HepG2 (cell line): ENCODE results near the gene RASSF7. TPM values are rescaled to one million over a fixed set of nuclear protein-coding genes. Genes with fewer than 3 reads are reported as not detected.

Source experiments
- ATAC-seq: fragments of 200-7000 bp; cut with Tn5 transposase; 3 replicates; pipeline ENCODE4 v1.9.1; 2020; ENCODE audit warnings: mild to moderate bottlenecking, moderate library complexity
- BruUV-seq: library from RNA; stranded (reverse); fragments of 400-500 nt; replicated peaks from 2 replicates; lab custom pipeline; 2021; lab: Mats Ljungman, UMichigan
- CTCF ChIA-PET: fragments of 300-600 bp; formaldehyde crosslinking; extraction: SDS; loops from one replicate; lab custom pipeline; 2021; ENCODE audit warnings: low total read pairs, inconsistent platforms, low intra/inter-chr PET ratio; lab: Yijun Ruan, JAX
- POLR2A ChIA-PET: fragments of 350-600 bp; sonication (Branson Sonifier 250); formaldehyde crosslinking; loops from one replicate; lab custom pipeline; 2020; ENCODE audit warnings: antibody characterized with exemption, inconsistent platforms; lab: Yijun Ruan, JAX
- DNase-seq: peaks from one replicate; pipeline ENCODE4 v3.0.0-alpha.2; 2015; ENCODE audit warnings: low spot score
- FAIRE-seq: peaks from 3 replicates; lab custom pipeline; 2011; peaks lifted over from hg19 to GRCh38; lab: Jason Lieb, UNC
- H2AFZ ChIP-seq: one replicate; pipeline ENCODE4 v1.6.1; 2011; ENCODE audit warnings: low read length, inconsistent platforms
- H3K27ac ChIP-seq: fragments of 300-600 bp; 3 replicates; pipeline ENCODE4 v1.8.0; 2011; ENCODE audit warnings: mixed run types, mild to moderate bottlenecking, mixed read lengths, low read length, inconsistent platforms; ENCODE audit not compliant: insufficient read depth; ENCODE audit errors: extremely low read length
- H3K27me3 ChIP-seq, 2 experiments: fragments of 200-600 bp in 1 of 2; 2 replicates in 1 of 2; 3 replicates in 1 of 2; pipeline versions ENCODE4 v1.6.0 to v1.8.0; 2011; ENCODE audit warnings: low read length in 2 of 2, mild to moderate bottlenecking in 2 of 2, moderate library complexity in 2 of 2, inconsistent platforms in 1 of 2; ENCODE audit not compliant: insufficient read depth in 2 of 2, control insufficient read depth in 1 of 2
- H3K36me3 ChIP-seq, 2 experiments: fragments of 200-600 bp in 1 of 2; replicated peaks in 1 of 2; 2 replicates in 1 of 2; 3 replicates in 1 of 2; pipeline versions ENCODE4 v1.5.1 to v1.8.0; 2011; ENCODE audit warnings: low read length in 2 of 2, inconsistent platforms in 1 of 2; ENCODE audit not compliant: insufficient read depth in 2 of 2, control insufficient read depth in 1 of 2
- H3K4me1 ChIP-seq: 2 replicates; pipeline ENCODE4 v1.5.1; 2012; ENCODE audit warnings: low read length, inconsistent platforms; ENCODE audit not compliant: insufficient read depth
- H3K4me2 ChIP-seq: 2 replicates; pipeline ENCODE4 v1.6.0; 2011; ENCODE audit warnings: low read depth, low read length, inconsistent platforms
- H3K4me3 ChIP-seq, 3 experiments: fragments of 200-600 bp in 1 of 3; sonication (generic), shearing (Covaris generic) in 1 of 3; replicated peaks in 1 of 3; 2 replicates each; pipeline ENCODE4 v1.5.1; 2011 to 2016; ENCODE audit warnings: low read length in 3 of 3, inconsistent platforms in 2 of 3, low read depth in 2 of 3, mild to moderate bottlenecking in 2 of 3, control low read depth in 1 of 3, mixed read lengths in 1 of 3; ENCODE audit not compliant: insufficient read depth in 1 of 3
- H3K79me2 ChIP-seq: one replicate; pipeline ENCODE4 v1.6.1; 2011; ENCODE audit warnings: low read length, inconsistent platforms; ENCODE audit not compliant: insufficient read depth
- H3K9ac ChIP-seq: 2 replicates; pipeline ENCODE4 v1.6.0; 2011; ENCODE audit warnings: mild to moderate bottlenecking, low read depth, low read length, inconsistent platforms; ENCODE audit not compliant: insufficient read depth
- H3K9me3 ChIP-seq: 2 replicates; pipeline ENCODE4 v1.5.1; 2012; ENCODE audit warnings: mild to moderate bottlenecking, low read length
- H4K20me1 ChIP-seq: 2 replicates; pipeline ENCODE4 v1.6.0; 2011; ENCODE audit warnings: inconsistent platforms, mild to moderate bottlenecking, low read length, moderate library complexity; ENCODE audit not compliant: insufficient read depth
- AGO2 ChIP-seq: fragments of 200-400 bp; formaldehyde crosslinking; optimal IDR thresholded peaks from 2 replicates; pipeline ENCODE3; 2017; ENCODE audit warnings: mild to moderate bottlenecking, low read depth, low read length, moderate library complexity
- ATF7 ChIP-seq, 2 experiments: fragments of 450-650 bp in 1 of 2; sonication (generic) in 1 of 2; formaldehyde crosslinking in 1 of 2; IDR thresholded peaks; 2 replicates each; pipeline versions ENCODE4 v1.4.0 to v1.6.1; 2016 to 2020; ENCODE audit warnings: antibody characterized with exemption in 1 of 2, mild to moderate bottlenecking in 1 of 2, missing genetic modification reagents in 1 of 2
- FOXJ3 ChIP-seq: sonication (generic); formaldehyde crosslinking; IDR thresholded peaks from 2 replicates; pipeline ENCODE4 v1.4.0; 2020; ENCODE audit warnings: missing genetic modification reagents, mild to moderate bottlenecking, borderline replicate concordance
- MXI1 ChIP-seq: IDR thresholded peaks from 3 replicates; pipeline ENCODE4 v1.6.1; 2012; ENCODE audit warnings: low read depth, low read length, inconsistent platforms, borderline replicate concordance
- NR2C2 ChIP-seq: sonication (generic); formaldehyde crosslinking; IDR thresholded peaks from 2 replicates; pipeline ENCODE4 v1.4.0; 2020; ENCODE audit warnings: missing genetic modification reagents, mild to moderate bottlenecking, moderate library complexity, borderline replicate concordance
- PHF5A ChIP-seq: IDR thresholded peaks from one replicate; pipeline ENCODE4 v1.6.1; 2018; ENCODE audit warnings: low read depth, missing genetic modification reagents; ENCODE audit not compliant: unreplicated experiment
- SMARCC2 ChIP-seq: fragments of 450-650 bp; IDR thresholded peaks from 2 replicates; pipeline ENCODE4 v1.6.1; 2017; ENCODE audit warnings: antibody characterized with exemption, mild to moderate bottlenecking
- TBX2 ChIP-seq: sonication (generic); formaldehyde crosslinking; IDR thresholded peaks from 2 replicates; pipeline ENCODE4 v1.5.0; 2020; ENCODE audit warnings: missing genetic modification reagents, mild to moderate bottlenecking, borderline replicate concordance
- ZBTB44 ChIP-seq: sonication (generic); formaldehyde crosslinking; IDR thresholded peaks from 2 replicates; pipeline ENCODE4 v1.4.0; 2020; ENCODE audit warnings: missing genetic modification reagents
- ZNF12 ChIP-seq: sonication (generic); formaldehyde crosslinking; IDR thresholded peaks from 2 replicates; pipeline ENCODE4 v1.5.0; 2020; ENCODE audit warnings: missing genetic modification reagents
- ZNF234 ChIP-seq: sonication (generic); formaldehyde crosslinking; conservative IDR thresholded peaks from 2 replicates; pipeline ENCODE4 v1.5.1; 2020; ENCODE audit warnings: mild to moderate bottlenecking, missing genetic modification reagents
- ZNF547 ChIP-seq: sonication (generic); formaldehyde crosslinking; IDR thresholded peaks from 2 replicates; pipeline ENCODE4 v1.5.1; 2020; ENCODE audit warnings: mild to moderate bottlenecking, missing genetic modification reagents
- ZNF550 ChIP-seq: sonication (generic); formaldehyde crosslinking; IDR thresholded peaks from 2 replicates; pipeline ENCODE4 v1.4.0; 2020; ENCODE audit warnings: mild to moderate bottlenecking, missing genetic modification reagents, borderline replicate concordance
- ZNF557 ChIP-seq: sonication (generic); formaldehyde crosslinking; IDR thresholded peaks from 2 replicates; pipeline ENCODE4 v1.4.0; 2020; ENCODE audit warnings: missing genetic modification reagents
- WGBS: methylation state at CpG from one replicate; pipeline ENCODE4 v1.1.6; 2017; ENCODE audit warnings: low lambda C conversion rate; 5-methylcytosine and 5-hydroxymethylcytosine counted together
- in situ Hi-C: cut with HindIII; loops from 2 replicates; pipeline ENCODE4 v1.10.0; 2017; ENCODE audit warnings: low pct_unique_long_range_greater_than_20kb; ENCODE audit not compliant: extremely low pct_ligation_motif_present
- intact Hi-C: fragments of 100-400 bp; cut with micrococcal nuclease; formaldehyde crosslinking; loops from one replicate; pipeline ENCODE4 v1.10.0; 2022; ENCODE audit not compliant: unreplicated experiment
- polyA plus RNA-seq, 8 experiments: library from polyadenylated mRNA; depleted of rRNA in 3 of 8; stranded (reverse) in 7 of 8; unstranded in 1 of 8; fragments of >200 nt; fragmentation: Illumina TruSeq in 4 of 8; extraction: Trizol in 4 of 8; gene quantifications; 2 replicates each; pipeline versions ENCODE4 v1.2.1 to v1.2.3, GENCODE V29; 2011 to 2016; ENCODE audit warnings: low read depth in 4 of 8, missing spikeins in 1 of 8, mixed read lengths in 1 of 8; ENCODE audit not compliant: insufficient read depth in 1 of 8
- total RNA-seq, 5 experiments: library from RNA; depleted of rRNA; stranded (reverse); fragments of >200 nt; fragmentation: Illumina TruSeq; extraction: Trizol; gene quantifications; 2 replicates each; pipeline ENCODE4 v1.2.3, GENCODE V29; 2016; ENCODE audit warnings: low read depth in 1 of 5

RASSF7 gene
- total and polyA plus RNA-seq, 2 of the 13 experiments (the other 11 are each of a cell fraction or from before 2014, with no cell fraction given): 20.2 to 28.6 TPM

GRCh38 chr11:606245-606644, 45.5 kb downstream of the RASSF7 start:
- no peak overlapping the region for H2AFZ ChIP-seq
- no peak overlapping the region for H3K27ac ChIP-seq
- H3K9ac ChIP-seq: no peak overlapping the region
- ChIA-PET CTCF (no interaction called here), POLR2A (interaction anchor here (1.3 kb wide), 1 partner anchor 18 kb away, joined by 3 read pairs; no protein-coding TSS in a partner anchor)
- FAIRE-seq (no peak), DNase-seq (no peak), ATAC-seq (no peak)
- no peaks in the 10 kb centered on the region for H3K27me3 ChIP-seq
- TF ChIP-seq ZBTB44 (CRISPR knock-in tag): no peak
- TF ChIP-seq PHF5A (CRISPR knock-in tag): no peak
- TF ChIP-seq SMARCC2: no peak
- no peak for TF ChIP-seq FOXJ3 (CRISPR knock-in tag)
- TF ChIP-seq ZNF547 (CRISPR knock-in tag): no peak
- no peak for TF ChIP-seq TBX2 (CRISPR knock-in tag)
- TF ChIP-seq ATF7 (IDR thresholded peaks at IDR 0.05): 0 out of 2 replicates have a peak, but pooled peaks have one; percentile 32
- TF ChIP-seq ATF7 (CRISPR knock-in tag; IDR thresholded peaks at IDR 0.05): no peak
- TF ChIP-seq ZNF234 (CRISPR knock-in tag): no peak
- no peak for TF ChIP-seq NR2C2
- TF ChIP-seq MXI1: no peak
- no peak for TF ChIP-seq ZNF550 (CRISPR knock-in tag)
- peak; percentile 42 for TF ChIP-seq AGO2
- no peak for TF ChIP-seq ZNF557 (CRISPR knock-in tag)
- TF ChIP-seq ZNF12 (CRISPR knock-in tag): no peak
- peaks cover 49 to 93% of the 10 kb centered on the region in 2 experiments; a peak in 4 of 5 replicates for H3K36me3 ChIP-seq
- no peak overlapping the region for H3K4me3 ChIP-seq
- H3K79me2 ChIP-seq: no peaks in the 10 kb centered on the region
- 0 out of 2 replicates have a peak, but pooled peaks cover 4% of the 10 kb centered on the region for H4K20me1 ChIP-seq
- no CpG with 5 or more reads among the region's 19 CpGs for WGBS
- H3K4me1 ChIP-seq: no peaks in the 10 kb centered on the region
- H3K4me2 ChIP-seq: no peak overlapping the region
- BruUV-seq: no TSS peak
- intact Hi-C loops (no loop called here), in situ Hi-C loops (no loop called here)
- H3K9me3 ChIP-seq: no peaks in the 10 kb centered on the region
